GM12878 (cell line): Measurements from ENCODE around the gene MARCHF11. TPM values are rescaled to one million over a fixed set of nuclear protein-coding genes. Genes with fewer than 3 reads are reported as not detected.

ENCODE experiments used
- ATAC-seq: fragments of 200-7000 bp; cut with Tn5 transposase; 3 replicates; pipeline ENCODE4 v1.9.1; 2020; ENCODE audit warnings: mild to moderate bottlenecking, moderate library complexity
- BruUV-seq: library from RNA; stranded (reverse); fragments of 400-500 nt; replicated peaks from 2 replicates; lab custom pipeline; 2021; lab: Mats Ljungman, UMichigan
- CTCF ChIA-PET: fragments of 300-600 bp; sonication (Branson Sonifier 250); formaldehyde crosslinking; extraction: SDS; loops from one replicate; lab custom pipeline; 2021; ENCODE audit warnings: inconsistent platforms; lab: Yijun Ruan, JAX
- POLR2A ChIA-PET: fragments of 350-600 bp; formaldehyde crosslinking; extraction: SDS; loops from one replicate; lab custom pipeline; 2021; ENCODE audit warnings: inconsistent platforms; lab: Charles Lee
- RAD21 ChIA-PET: fragments of 300-600 bp; sonication (Branson Sonifier 250); formaldehyde crosslinking; loops from one replicate; lab custom pipeline; 2023; ENCODE audit warnings: antibody characterized with exemption; ENCODE audit not compliant: unreplicated experiment; lab: Charles Lee
- SMC1A ChIA-PET: fragments of 300-600 bp; sonication (Branson Sonifier 250); formaldehyde crosslinking; loops from one replicate; lab custom pipeline; 2023; ENCODE audit not compliant: unreplicated experiment, uncharacterized antibody; lab: Charles Lee
- DNase-seq: peaks from one replicate; pipeline ENCODE4 v3.0.0-alpha.2; 2011; ENCODE audit warnings: low read depth, low spot score
- FAIRE-seq: peaks from 3 replicates; lab custom pipeline; 2011; peaks lifted over from hg19 to GRCh38; lab: Jason Lieb, UNC
- H2AFZ ChIP-seq: 2 replicates; pipeline ENCODE4 v1.6.0; 2011; ENCODE audit warnings: low read depth, low read length, control low read depth; ENCODE audit not compliant: control insufficient read depth
- H3K27ac ChIP-seq: 2 replicates; pipeline ENCODE4 v1.5.1; 2011; ENCODE audit warnings: control low read depth; ENCODE audit not compliant: control insufficient read depth, insufficient read depth
- H3K27me3 ChIP-seq, 2 experiments: replicated peaks in 1 of 2; 2 replicates each; pipeline versions ENCODE4 v1.6.0 to v1.6.1; 2011; ENCODE audit warnings: low read length in 1 of 2; ENCODE audit not compliant: control insufficient read depth in 2 of 2, insufficient read depth in 2 of 2
- H3K36me3 ChIP-seq, 2 experiments: 2 replicates each; pipeline ENCODE4 v1.5.1; 2011; ENCODE audit warnings: low read length in 1 of 2; ENCODE audit not compliant: control insufficient read depth in 2 of 2, insufficient read depth in 2 of 2
- H3K4me1 ChIP-seq: 2 replicates; pipeline ENCODE4 v1.6.1; 2011; ENCODE audit warnings: mild to moderate bottlenecking, low read length, moderate library complexity, mixed read lengths; ENCODE audit not compliant: control insufficient read depth, insufficient read depth
- H3K4me2 ChIP-seq: 2 replicates; pipeline ENCODE4 v1.6.0; 2011; ENCODE audit warnings: control low read depth; ENCODE audit not compliant: control insufficient read depth, insufficient read depth
- H3K4me3 ChIP-seq: fragments of 200-600 bp; sonication (generic); 2 replicates; pipeline ENCODE4 v1.5.1; 2016
- H3K79me2 ChIP-seq: 2 replicates; pipeline ENCODE4 v1.6.0; 2011; ENCODE audit warnings: low read length; ENCODE audit not compliant: control insufficient read depth, insufficient read depth
- H3K9ac ChIP-seq: 2 replicates; pipeline ENCODE4 v1.8.0; 2011; ENCODE audit warnings: low read length, control low read depth, mixed read lengths; ENCODE audit not compliant: control insufficient read depth, insufficient read depth
- H3K9me3 ChIP-seq: replicated peaks from 3 replicates; pipeline ENCODE4 v1.5.1; 2011; ENCODE audit warnings: mild to moderate bottlenecking, low read length; ENCODE audit not compliant: control insufficient read depth, insufficient read depth
- H4K20me1 ChIP-seq: 2 replicates; pipeline ENCODE4 v1.6.0; 2011; ENCODE audit not compliant: control insufficient read depth, insufficient read depth
- CBX3 ChIP-seq: fragments of 200-600 bp; sonication (generic); IDR thresholded peaks from 2 replicates; pipeline ENCODE4 v1.6.1; 2016; ENCODE audit warnings: low read depth, borderline replicate concordance
- RBBP5 ChIP-seq: fragments of 200-600 bp; sonication (generic); conservative IDR thresholded peaks from 2 replicates; pipeline ENCODE4 v1.6.1; 2016
- RELA ChIP-seq: fragments of 450-650 bp; IDR thresholded peaks from 2 replicates; pipeline ENCODE4 v1.8.0; 2014; ENCODE audit warnings: borderline replicate concordance; ENCODE audit not compliant: partially characterized antibody
- RFX5 ChIP-seq: IDR thresholded peaks from 2 replicates; pipeline ENCODE4 v1.6.1; 2011; ENCODE audit warnings: low read depth, low read length, improper control_type of control experiment
- RUNX3 ChIP-seq: IDR thresholded peaks from 2 replicates; pipeline ENCODE4 v1.6.1; 2012; ENCODE audit warnings: low read length, inconsistent platforms
- SIX5 ChIP-seq: IDR thresholded peaks from 2 replicates; pipeline ENCODE4 v1.6.1; 2011; ENCODE audit warnings: mild to moderate bottlenecking, low read depth, low read length, moderate library complexity; ENCODE audit not compliant: severe bottlenecking
- SMARCA5 ChIP-seq: fragments of 450-650 bp; IDR thresholded peaks from 2 replicates; pipeline ENCODE4 v1.6.1; 2017; ENCODE audit warnings: mild to moderate bottlenecking
- STAT1 ChIP-seq: fragments of 450-650 bp; conservative IDR thresholded peaks from 2 replicates; pipeline ENCODE4 v1.6.1; 2014; ENCODE audit warnings: antibody characterized with exemption, mild to moderate bottlenecking
- whole genome bisulfite sequencing: methylation state at CpG from one replicate; pipeline ENCODE4 v1.1.6; 2016; ENCODE audit warnings: low lambda C conversion rate; ENCODE audit not compliant: insufficient replicate concordance, insufficient coverage; ENCODE audit errors: missing lambda C conversion rate; 5-methylcytosine and 5-hydroxymethylcytosine counted together
- in situ Hi-C: fragments of 300-500 bp; cut with MboI; formaldehyde crosslinking; loops from 9 replicates; pipeline ENCODE4 v1.14.3; 2018; ENCODE audit warnings: mixed read lengths
- intact Hi-C: fragments of 100-400 bp; cut with micrococcal nuclease; formaldehyde crosslinking; loops from one replicate; pipeline ENCODE4 v1.14.2; 2022; ENCODE audit not compliant: unreplicated experiment
- polyA plus RNA-seq, 11 experiments: library from polyadenylated mRNA; depleted of rRNA in 4 of 11; unstranded in 6 of 11; stranded (reverse) in 5 of 11; fragments of >200 nt; fragmentation: Nextera tagmentation in 4 of 11; fragmentation: Illumina TruSeq in 1 of 11; extraction: Ambion mirVana in 4 of 11; extraction: Trizol in 1 of 11; gene quantifications; 1 replicate in 1 of 11; 2 replicates in 10 of 11; pipeline versions ENCODE4 v1.2.1 to v1.2.3, GENCODE V29; 2011 to 2016; ENCODE audit warnings: inconsistent platforms in 2 of 11, missing spikeins in 2 of 11, low read depth in 1 of 11
- total RNA-seq, 4 experiments: library from RNA; depleted of rRNA in 3 of 4; stranded (reverse); fragments of >200 nt in 3 of 4; fragmentation: Illumina TruSeq in 1 of 4; extraction: Trizol in 1 of 4; gene quantifications; 2 replicates each; pipeline versions ENCODE4 v1.2.1 to v1.2.3, GENCODE V29; 2013 to 2021
- TF ChIP-seq, protein P1 (sequence below): fragments of 450-650 bp; IDR thresholded peaks from 2 replicates; pipeline ENCODE4 v1.6.1; 2016; ENCODE audit warnings: mild to moderate bottlenecking, moderate library complexity, borderline replicate concordance
- TF ChIP-seq, protein P2 (sequence below): fragments of 450-650 bp; IDR thresholded peaks from 2 replicates; pipeline ENCODE4 v1.6.1; 2017; ENCODE audit warnings: borderline replicate concordance
- TF ChIP-seq, protein P3 (sequence below): fragments of 450-650 bp; IDR thresholded peaks from 2 replicates; pipeline ENCODE4 v1.6.1; 2017; ENCODE audit warnings: mild to moderate bottlenecking, low read depth, inconsistent platforms; ENCODE audit not compliant: poor library complexity, severe bottlenecking
- TF ChIP-seq, protein P4 (sequence below): fragments of 450-650 bp; IDR thresholded peaks from 2 replicates; pipeline ENCODE4 v1.6.1; 2018; ENCODE audit warnings: borderline replicate concordance, mild to moderate bottlenecking; ENCODE audit not compliant: partially characterized antibody
- TF ChIP-seq, protein P5 (sequence below): fragments of 450-650 bp; IDR thresholded peaks from 2 replicates; pipeline ENCODE4 v1.6.1; 2014; ENCODE audit warnings: mild to moderate bottlenecking

Gene MARCHF11
- total and polyA plus RNA-seq, 10 of the 15 experiments (the other 5 are each of a cell fraction or from before 2014, with no cell fraction given) = 0.26 TPM; not detected in 9

DNA sequence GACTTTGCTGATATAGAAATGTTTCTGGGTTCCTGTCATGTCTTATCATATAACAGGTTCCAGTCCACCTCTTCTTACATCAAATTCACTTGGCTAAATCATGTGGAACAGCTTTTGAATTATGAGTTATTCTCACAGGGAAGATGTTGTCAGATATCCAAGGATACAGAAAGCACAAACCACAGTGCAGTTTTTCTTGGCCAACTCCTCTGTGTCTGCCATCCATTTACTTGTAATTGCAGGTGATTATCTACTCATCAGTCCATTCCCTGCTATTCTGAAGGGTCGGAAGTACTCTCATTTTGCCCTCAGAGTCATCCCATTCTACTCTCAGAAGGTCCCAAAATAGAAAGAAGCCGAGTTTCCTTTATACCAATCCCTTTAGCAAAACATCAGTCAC lies 10.0 kb downstream of the MARCHF11 start:
- H3K4me1 ChIP-seq = no peaks in the 10 kb centered on the region
- SMC1A ChIA-PET = no interaction called here
- no peaks in the 10 kb centered on the region for H3K9me3 ChIP-seq
- H3K79me2 ChIP-seq = no peaks in the 10 kb centered on the region
- WGBS = 0% methylated on average over 2 of the region's 2 CpGs
- no peaks in the 10 kb centered on the region for H3K36me3 ChIP-seq
- RAD21 ChIA-PET = no interaction called here
- FAIRE-seq = no peak
- CTCF ChIA-PET = no interaction called here
- intact Hi-C loops = no loop called here
- no TSS peak for BruUV-seq
- H3K4me3 ChIP-seq = no peak overlapping the region
- POLR2A ChIA-PET = no interaction called here
- no peak overlapping the region for H3K27ac ChIP-seq
- H2AFZ ChIP-seq = no peak overlapping the region
- H3K27me3 ChIP-seq = no peaks in the 10 kb centered on the region
- in situ Hi-C loops = no loop called here
- no peak for ATAC-seq
- no peaks in the 10 kb centered on the region for H4K20me1 ChIP-seq
- no peak overlapping the region for H3K9ac ChIP-seq
- no peak overlapping the region for H3K4me2 ChIP-seq
- DNase-seq = no peak
- TF ChIP-seq CBX3 (no peak), STAT1 (no peak), RFX5 (no peak), SMARCA5 (no peak), RBBP5 (no peak), SIX5 (no peak), RUNX3 (no peak), RELA (no peak)
- TF ChIP-seq, protein P1, sequence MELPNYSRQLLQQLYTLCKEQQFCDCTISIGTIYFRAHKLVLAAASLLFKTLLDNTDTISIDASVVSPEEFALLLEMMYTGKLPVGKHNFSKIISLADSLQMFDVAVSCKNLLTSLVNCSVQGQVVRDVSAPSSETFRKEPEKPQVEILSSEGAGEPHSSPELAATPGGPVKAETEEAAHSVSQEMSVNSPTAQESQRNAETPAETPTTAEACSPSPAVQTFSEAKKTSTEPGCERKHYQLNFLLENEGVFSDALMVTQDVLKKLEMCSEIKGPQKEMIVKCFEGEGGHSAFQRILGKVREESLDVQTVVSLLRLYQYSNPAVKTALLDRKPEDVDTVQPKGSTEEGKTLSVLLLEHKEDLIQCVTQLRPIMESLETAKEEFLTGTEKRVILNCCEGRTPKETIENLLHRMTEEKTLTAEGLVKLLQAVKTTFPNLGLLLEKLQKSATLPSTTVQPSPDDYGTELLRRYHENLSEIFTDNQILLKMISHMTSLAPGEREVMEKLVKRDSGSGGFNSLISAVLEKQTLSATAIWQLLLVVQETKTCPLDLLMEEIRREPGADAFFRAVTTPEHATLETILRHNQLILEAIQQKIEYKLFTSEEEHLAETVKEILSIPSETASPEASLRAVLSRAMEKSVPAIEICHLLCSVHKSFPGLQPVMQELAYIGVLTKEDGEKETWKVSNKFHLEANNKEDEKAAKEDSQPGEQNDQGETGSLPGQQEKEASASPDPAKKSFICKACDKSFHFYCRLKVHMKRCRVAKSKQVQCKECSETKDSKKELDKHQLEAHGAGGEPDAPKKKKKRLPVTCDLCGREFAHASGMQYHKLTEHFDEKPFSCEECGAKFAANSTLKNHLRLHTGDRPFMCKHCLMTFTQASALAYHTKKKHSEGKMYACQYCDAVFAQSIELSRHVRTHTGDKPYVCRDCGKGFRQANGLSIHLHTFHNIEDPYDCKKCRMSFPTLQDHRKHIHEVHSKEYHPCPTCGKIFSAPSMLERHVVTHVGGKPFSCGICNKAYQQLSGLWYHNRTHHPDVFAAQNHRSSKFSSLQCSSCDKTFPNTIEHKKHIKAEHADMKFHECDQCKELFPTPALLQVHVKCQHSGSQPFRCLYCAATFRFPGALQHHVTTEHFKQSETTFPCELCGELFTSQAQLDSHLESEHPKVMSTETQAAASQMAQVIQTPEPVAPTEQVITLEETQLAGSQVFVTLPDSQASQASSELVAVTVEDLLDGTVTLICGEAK = no peak
- TF ChIP-seq, protein P2, sequence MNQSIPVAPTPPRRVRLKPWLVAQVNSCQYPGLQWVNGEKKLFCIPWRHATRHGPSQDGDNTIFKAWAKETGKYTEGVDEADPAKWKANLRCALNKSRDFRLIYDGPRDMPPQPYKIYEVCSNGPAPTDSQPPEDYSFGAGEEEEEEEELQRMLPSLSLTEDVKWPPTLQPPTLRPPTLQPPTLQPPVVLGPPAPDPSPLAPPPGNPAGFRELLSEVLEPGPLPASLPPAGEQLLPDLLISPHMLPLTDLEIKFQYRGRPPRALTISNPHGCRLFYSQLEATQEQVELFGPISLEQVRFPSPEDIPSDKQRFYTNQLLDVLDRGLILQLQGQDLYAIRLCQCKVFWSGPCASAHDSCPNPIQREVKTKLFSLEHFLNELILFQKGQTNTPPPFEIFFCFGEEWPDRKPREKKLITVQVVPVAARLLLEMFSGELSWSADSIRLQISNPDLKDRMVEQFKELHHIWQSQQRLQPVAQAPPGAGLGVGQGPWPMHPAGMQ = no peak
- TF ChIP-seq, protein P3, sequence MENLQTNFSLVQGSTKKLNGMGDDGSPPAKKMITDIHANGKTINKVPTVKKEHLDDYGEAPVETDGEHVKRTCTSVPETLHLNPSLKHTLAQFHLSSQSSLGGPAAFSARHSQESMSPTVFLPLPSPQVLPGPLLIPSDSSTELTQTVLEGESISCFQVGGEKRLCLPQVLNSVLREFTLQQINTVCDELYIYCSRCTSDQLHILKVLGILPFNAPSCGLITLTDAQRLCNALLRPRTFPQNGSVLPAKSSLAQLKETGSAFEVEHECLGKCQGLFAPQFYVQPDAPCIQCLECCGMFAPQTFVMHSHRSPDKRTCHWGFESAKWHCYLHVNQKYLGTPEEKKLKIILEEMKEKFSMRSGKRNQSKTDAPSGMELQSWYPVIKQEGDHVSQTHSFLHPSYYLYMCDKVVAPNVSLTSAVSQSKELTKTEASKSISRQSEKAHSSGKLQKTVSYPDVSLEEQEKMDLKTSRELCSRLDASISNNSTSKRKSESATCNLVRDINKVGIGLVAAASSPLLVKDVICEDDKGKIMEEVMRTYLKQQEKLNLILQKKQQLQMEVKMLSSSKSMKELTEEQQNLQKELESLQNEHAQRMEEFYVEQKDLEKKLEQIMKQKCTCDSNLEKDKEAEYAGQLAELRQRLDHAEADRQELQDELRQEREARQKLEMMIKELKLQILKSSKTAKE = no peak
- TF ChIP-seq, protein P4, sequence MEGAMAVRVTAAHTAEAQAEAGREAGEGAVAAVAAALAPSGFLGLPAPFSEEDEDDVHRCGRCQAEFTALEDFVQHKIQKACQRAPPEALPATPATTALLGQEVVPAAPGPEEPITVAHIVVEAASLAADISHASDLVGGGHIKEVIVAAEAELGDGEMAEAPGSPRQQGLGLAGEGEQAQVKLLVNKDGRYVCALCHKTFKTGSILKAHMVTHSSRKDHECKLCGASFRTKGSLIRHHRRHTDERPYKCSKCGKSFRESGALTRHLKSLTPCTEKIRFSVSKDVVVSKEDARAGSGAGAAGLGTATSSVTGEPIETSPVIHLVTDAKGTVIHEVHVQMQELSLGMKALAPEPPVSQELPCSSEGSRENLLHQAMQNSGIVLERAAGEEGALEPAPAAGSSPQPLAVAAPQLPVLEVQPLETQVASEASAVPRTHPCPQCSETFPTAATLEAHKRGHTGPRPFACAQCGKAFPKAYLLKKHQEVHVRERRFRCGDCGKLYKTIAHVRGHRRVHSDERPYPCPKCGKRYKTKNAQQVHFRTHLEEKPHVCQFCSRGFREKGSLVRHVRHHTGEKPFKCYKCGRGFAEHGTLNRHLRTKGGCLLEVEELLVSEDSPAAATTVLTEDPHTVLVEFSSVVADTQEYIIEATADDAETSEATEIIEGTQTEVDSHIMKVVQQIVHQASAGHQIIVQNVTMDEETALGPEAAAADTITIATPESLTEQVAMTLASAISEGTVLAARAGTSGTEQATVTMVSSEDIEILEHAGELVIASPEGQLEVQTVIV = no peak
- TF ChIP-seq, protein P5, sequence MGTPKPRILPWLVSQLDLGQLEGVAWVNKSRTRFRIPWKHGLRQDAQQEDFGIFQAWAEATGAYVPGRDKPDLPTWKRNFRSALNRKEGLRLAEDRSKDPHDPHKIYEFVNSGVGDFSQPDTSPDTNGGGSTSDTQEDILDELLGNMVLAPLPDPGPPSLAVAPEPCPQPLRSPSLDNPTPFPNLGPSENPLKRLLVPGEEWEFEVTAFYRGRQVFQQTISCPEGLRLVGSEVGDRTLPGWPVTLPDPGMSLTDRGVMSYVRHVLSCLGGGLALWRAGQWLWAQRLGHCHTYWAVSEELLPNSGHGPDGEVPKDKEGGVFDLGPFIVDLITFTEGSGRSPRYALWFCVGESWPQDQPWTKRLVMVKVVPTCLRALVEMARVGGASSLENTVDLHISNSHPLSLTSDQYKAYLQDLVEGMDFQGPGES = no peak
